NCI-H1930 (cell line): ENCODE data around the gene SEMA5A.

Experiments used
- DNase-seq, 2 experiments: peaks; one replicate each; lab custom pipeline; 2025; lab: John Stamatoyannopoulos, UW

SEMA5A gene, protein sequence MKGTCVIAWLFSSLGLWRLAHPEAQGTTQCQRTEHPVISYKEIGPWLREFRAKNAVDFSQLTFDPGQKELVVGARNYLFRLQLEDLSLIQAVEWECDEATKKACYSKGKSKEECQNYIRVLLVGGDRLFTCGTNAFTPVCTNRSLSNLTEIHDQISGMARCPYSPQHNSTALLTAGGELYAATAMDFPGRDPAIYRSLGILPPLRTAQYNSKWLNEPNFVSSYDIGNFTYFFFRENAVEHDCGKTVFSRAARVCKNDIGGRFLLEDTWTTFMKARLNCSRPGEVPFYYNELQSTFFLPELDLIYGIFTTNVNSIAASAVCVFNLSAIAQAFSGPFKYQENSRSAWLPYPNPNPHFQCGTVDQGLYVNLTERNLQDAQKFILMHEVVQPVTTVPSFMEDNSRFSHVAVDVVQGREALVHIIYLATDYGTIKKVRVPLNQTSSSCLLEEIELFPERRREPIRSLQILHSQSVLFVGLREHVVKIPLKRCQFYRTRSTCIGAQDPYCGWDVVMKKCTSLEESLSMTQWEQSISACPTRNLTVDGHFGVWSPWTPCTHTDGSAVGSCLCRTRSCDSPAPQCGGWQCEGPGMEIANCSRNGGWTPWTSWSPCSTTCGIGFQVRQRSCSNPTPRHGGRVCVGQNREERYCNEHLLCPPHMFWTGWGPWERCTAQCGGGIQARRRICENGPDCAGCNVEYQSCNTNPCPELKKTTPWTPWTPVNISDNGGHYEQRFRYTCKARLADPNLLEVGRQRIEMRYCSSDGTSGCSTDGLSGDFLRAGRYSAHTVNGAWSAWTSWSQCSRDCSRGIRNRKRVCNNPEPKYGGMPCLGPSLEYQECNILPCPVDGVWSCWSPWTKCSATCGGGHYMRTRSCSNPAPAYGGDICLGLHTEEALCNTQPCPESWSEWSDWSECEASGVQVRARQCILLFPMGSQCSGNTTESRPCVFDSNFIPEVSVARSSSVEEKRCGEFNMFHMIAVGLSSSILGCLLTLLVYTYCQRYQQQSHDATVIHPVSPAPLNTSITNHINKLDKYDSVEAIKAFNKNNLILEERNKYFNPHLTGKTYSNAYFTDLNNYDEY

DNA sequence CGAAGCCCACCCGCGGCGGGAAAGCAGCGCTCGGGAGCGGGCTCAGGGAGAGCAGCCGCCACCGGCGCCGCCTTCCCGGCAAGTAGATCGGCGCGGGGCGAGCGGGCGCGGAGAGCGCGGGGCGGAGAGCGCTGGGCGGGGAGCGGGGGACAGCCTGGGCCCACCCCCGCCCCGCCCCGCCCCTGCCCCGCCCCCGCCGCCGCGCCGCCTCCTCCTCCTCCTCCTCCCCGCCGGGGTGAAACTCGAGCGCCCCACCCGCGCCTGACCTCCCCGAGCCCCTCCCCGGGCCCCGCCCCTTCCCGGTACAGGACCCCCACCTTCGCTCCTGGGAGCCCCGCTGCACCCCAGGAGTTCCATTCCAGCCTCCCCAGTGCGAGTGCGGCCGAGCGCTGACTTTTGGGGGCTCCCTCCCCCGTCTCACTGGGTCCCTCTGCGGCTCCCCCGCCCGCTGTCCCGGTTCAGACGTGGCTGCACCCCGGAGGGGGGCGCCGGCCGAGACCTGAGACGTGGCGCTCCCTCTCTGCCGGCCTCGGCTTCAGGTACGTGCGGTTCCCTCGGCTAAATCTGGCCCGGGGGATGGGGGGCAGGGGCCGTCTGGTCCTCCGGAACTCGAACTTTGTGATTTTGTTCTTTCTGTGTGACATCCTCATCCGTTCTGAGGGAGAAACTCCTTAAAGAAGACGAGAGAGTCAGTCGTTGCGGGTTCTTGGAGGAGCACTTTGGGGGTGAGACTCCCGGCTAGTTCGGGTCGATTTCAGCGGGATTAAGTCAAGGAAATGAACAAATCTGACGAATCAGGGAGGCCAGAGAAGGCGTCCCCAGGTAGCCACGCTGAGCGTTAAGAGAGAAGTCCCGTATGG is at the start of gene SEMA5A:
TSS of gene SEMA5A (minus strand) at position 84 of the 860 bp plus-strand sequence. CDS start 166,129 bp downstream, outside the sequence.
- peak in 1 of 2 experiments; percentile 36 for DNase-seq

DNA sequence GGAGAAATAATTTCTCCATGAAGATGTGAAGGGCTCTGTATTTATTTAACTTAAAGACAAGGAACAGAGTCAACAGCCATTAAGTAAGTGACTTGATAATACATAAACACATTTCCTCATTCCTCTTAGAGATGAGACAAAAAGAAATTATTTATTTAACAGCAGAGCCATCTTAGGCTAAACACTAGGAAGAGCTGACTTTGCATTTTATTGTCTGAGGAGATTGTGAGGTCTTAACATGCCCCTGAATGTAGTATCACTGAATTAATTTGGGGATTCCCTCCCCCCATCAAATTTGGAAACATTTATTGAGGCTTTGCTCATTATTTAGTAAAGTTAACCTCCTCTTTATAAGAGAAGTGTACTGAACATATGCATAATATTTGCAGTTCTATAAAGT is 49.0 kb upstream of the SEMA5A start:
- DNase-seq: no peak

- no peak for DNase-seq
Observed at GRCh38 chr5:9589049-9589835, 43.4 kb upstream of the SEMA5A start.

DNA sequence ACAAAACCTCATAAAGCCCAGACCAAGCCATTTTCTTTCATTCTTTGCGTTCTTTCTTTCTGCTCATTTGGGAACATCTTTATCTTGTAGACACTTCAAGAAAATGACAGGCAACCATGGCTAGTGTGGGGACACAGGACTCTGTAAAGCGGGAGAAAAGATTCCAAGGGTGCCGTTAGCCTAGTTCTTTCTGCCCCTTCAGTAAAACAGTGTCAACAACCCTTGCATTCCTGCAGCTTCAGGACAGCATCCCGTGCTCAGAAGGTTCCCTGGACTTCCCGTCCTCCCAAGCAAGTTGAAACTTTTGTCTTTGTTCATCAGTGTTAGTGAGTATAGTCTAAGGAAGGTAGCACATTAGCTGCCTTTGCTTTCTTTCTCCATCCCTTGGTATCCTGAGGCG is 42.4 kb upstream of the SEMA5A start:
- DNase-seq: no peak

GRCh38 chr5:9587135-9587534 is 41.3 kb upstream of the SEMA5A start:
- DNase-seq: no peak

GRCh38 chr5:9582406-9582805 is 36.5 kb upstream of the SEMA5A start:
- no peak for DNase-seq

- DNase-seq: no peak
Observed at GRCh38 chr5:9573796-9574195, 27.9 kb upstream of the SEMA5A start.

- DNase-seq: no peak
Observed at GRCh38 chr5:9572246-9572645, 26.4 kb upstream of the SEMA5A start.

GRCh38 chr5:9570876-9571275 is 25.0 kb upstream of the SEMA5A start:
- DNase-seq: no peak

DNA sequence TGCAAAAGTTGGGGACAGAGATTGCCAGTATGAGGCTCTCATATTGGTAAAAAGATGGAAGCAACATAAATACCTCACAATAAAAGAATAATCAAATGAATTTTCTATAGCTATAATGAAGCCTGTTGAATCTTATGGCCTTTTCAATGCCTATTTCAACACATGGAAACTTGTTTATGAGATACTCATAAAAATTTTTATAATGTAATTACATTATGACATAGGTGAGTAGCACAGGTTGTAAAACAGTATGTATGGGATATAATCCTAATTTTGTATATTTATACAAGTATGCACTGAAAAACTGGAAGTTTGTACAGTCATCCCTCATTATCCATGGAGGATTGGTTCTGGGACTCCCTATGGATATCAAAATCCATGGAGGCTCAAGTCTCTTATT is 21.2 kb upstream of the SEMA5A start:
- no peak for DNase-seq

GRCh38 chr5:9564752-9565151 is 18.9 kb upstream of the SEMA5A start:
- DNase-seq: no peak

DNA sequence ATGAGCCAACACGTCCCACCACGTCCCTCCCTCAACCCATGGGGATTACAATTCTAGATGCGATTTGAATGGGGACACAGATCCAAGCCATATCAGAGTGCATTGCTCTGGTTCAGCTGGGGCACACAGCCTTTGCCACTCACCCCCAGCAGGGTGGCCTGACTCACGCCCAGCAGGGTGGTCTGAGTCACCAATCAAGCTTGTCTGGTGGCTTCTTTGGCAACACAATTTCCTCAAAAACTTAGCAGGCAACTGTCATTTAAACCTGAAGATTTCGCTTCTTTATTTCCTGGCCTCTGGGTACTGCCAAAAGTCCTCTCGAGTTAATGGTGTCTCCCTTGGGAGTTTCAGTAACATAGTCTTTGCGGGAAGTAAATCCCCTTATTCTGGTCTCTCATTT is 16.3 kb upstream of the SEMA5A start:
- no peak for DNase-seq

GRCh38 chr5:9559965-9560364 is 14.1 kb upstream of the SEMA5A start:
- no peak for DNase-seq

- no peak for DNase-seq
Observed at GRCh38 chr5:9558319-9558965, 12.6 kb upstream of the SEMA5A start.

GRCh38 chr5:9557696-9558095 is 11.8 kb upstream of the SEMA5A start:
- no peak for DNase-seq

DNA sequence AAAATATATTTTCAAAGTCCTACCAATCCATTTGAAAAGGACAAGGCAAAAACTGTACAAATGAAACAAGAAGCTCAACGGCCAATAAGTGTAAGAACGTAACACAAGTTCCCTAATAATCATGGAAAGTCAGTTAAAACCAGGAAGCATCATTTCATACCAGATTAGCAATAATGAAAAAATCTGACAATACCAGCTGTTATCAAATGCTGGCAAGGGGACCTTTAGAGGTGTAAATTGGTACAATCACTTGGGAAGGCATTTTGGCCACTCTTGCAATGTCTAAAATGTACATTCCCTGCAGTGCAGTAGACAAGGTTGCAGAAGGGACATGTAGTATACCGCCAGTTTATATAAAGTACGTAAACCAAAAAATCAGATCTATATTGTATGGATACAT is 10.1 kb upstream of the SEMA5A start:
- DNase-seq: no peak

DNA sequence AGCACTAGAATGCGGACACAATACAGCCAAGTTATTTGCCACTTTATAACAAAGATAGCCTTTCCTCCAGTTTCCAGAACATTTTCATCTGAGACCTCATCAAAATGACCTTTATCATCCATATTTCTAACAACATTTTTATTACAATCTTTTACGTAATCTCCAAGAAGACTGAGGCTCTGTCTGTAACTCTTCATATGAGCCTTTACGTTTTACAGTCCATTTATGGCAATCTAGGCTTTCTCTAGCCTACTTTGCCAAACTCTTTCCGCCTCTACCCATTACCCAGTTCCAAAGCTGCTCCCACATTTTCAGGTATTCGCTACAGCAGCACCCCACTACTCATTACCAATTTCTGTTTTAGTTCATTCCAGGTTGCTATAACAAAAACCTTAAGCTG is 8.2 kb upstream of the SEMA5A start:
- no peak for DNase-seq

DNA sequence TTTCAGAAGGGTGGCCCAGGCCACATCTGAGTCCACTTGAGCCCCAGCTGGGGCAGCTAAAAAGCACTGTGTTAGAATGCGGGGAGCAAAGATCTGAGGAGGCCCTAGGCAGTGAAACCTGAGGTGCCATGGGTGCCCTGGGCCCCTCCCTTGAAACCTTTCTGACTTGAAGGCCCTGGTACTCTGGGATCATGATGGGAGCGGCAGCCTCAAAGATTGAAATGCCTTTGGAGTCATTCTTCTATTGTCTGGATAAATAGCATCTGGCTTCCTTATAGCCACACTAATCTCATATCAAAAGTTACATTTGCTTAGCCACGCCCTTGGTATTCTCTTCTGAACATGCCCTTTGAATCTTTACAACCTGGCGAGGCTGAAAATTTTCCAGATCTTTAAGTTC is 7.7 kb upstream of the SEMA5A start:
- no peak for DNase-seq

- no peak for DNase-seq
Observed at GRCh38 chr5:9551567-9552537, 6.0 kb upstream of the SEMA5A start.
